Measurements from ENCODE around the gene RBM33. TPM values are rescaled to one million over a fixed set of nuclear protein-coding genes. Genes with fewer than 3 reads are reported as not detected.
A peak's percentile ranks its signal among the peaks of the same experiment; 100 is the strongest.

RBM33 gene
- total and polyA plus RNA-seq, 3 experiments from 2014 or later: 68.5 to 71.6 (median 68.7) TPM

DNA sequence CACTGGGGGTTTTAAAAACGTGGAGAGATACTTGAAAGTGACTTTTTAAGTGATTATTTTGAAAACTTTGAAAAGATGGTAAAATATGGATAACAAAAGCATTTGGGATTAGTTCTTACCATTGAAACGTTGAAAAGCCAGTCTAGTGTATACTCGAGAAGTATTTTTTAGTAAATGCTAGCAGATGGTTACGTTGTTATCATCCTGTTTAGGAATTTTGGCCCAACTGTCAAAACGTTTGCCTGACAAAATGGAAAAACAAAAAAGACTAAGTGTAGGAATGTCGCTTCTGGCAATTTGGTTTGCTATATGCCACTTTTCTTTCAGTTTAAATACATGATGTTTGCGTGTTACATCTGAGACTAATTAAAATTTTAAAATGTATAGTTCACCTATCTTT, 1.2 kb downstream of the RBM33 start:
- Mint-ChIP-seq H3K9me3 (peaks cover 10 to 17% (median 12%) of the 10 kb centered on the region in 5 donors), H3K27ac (peak overlapping the region in 7 of 8 donors; percentile 46 to 100 (median 99)), H3K27me3 (no peaks in the 10 kb centered on the region), H3K4me1 (peaks cover 60 to 70% (median 66%) of the 10 kb centered on the region in 3 donors), H3K4me3 (peak overlapping the region; percentile 94 to 100 (median 97)), H3K36me3 (peaks cover 25 to 69% (median 33%) of the 10 kb centered on the region in 3 donors)
- ChIA-PET POLR2A (no interaction called here), CTCF (no interaction called here)
- H3K27ac ChIP-seq (ENCODE audit: low read depth, low read length): no peak overlapping the region
- no peaks in the 10 kb centered on the region for H3K9me3 ChIP-seq (ENCODE audit: low read length)
- no peaks in the 10 kb centered on the region for H3K27me3 ChIP-seq (ENCODE audit: insufficient read depth, low read length, poor library complexity, severe bottlenecking)
- peak overlapping the region; percentile 98 for H3K4me3 ChIP-seq (ENCODE audit: low read length)
- DNase-seq: no peak
- H3K36me3 ChIP-seq (ENCODE audit: insufficient read depth, low read length): peaks cover 4% of the 10 kb centered on the region
- peaks cover 28% of the 10 kb centered on the region for H3K4me1 ChIP-seq (ENCODE audit: insufficient read depth, low read length)

DNA sequence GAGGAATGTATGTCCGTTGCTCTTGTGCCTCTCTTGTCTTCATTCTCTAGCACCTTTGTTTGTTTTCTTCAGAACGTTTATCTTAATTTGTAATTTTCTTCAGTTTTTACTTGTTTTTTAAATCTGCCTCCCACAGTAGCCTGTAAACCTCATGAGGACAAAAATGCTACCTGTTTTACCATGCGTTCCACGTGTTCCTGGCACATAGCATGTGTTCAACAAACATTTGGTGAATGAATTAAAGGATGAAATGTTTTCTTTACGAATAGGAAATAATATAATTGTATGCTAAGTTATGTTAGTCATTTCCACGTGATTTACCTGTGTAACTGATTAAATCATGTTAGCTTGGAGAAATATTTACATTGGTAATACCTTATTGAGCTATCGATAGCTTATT, 2.2 kb downstream of the RBM33 start:
- peaks cover 4% of the 10 kb centered on the region for H3K36me3 ChIP-seq (ENCODE audit: insufficient read depth, low read length)
- DNase-seq: no peak
- no peak overlapping the region for H3K4me3 ChIP-seq (ENCODE audit: low read length)
- ChIA-PET CTCF (no interaction called here), POLR2A (no interaction called here)
- peaks cover 8 to 17% (median 12%) of the 10 kb centered on the region in 5 donors for H3K9me3 Mint-ChIP-seq
- peaks cover 70 to 80% (median 76%) of the 10 kb centered on the region in 3 donors for H3K4me1 Mint-ChIP-seq
- H3K36me3 Mint-ChIP-seq: peaks cover 21 to 62% (median 31%) of the 10 kb centered on the region in 3 donors
- no peaks in the 10 kb centered on the region for H3K27me3 Mint-ChIP-seq
- no peak overlapping the region for H3K27ac ChIP-seq (ENCODE audit: low read depth, low read length)
- peak overlapping the region; percentile 94 to 100 (median 97) for H3K4me3 Mint-ChIP-seq
- no peaks in the 10 kb centered on the region for H3K27me3 ChIP-seq (ENCODE audit: insufficient read depth, low read length, poor library complexity, severe bottlenecking)
- H3K9me3 ChIP-seq (ENCODE audit: low read length): no peaks in the 10 kb centered on the region
- H3K27ac Mint-ChIP-seq: peak overlapping the region in 7 of 8 donors; percentile 8 to 100 (median 64)
- peaks cover 28% of the 10 kb centered on the region for H3K4me1 ChIP-seq (ENCODE audit: insufficient read depth, low read length)

GRCh38 chr7:155647302-155647701, 2.8 kb downstream of the RBM33 start:
- H3K4me3 Mint-ChIP-seq: peak overlapping the region in 3 of 7 donors; percentile 24 to 95 (median 32)
- POLR2A ChIA-PET: no interaction called here
- CTCF ChIA-PET: no interaction called here
- peaks cover 21 to 56% (median 31%) of the 10 kb centered on the region in 3 donors for H3K36me3 Mint-ChIP-seq
- no peaks in the 10 kb centered on the region for H3K27me3 Mint-ChIP-seq
- H3K9me3 ChIP-seq (ENCODE audit: low read length): no peaks in the 10 kb centered on the region
- peaks cover 32% of the 10 kb centered on the region for H3K4me1 ChIP-seq (ENCODE audit: insufficient read depth, low read length)
- peaks cover 4% of the 10 kb centered on the region for H3K36me3 ChIP-seq (ENCODE audit: insufficient read depth, low read length)
- no peak overlapping the region for H3K4me3 ChIP-seq (ENCODE audit: low read length)
- peaks cover 8 to 17% (median 12%) of the 10 kb centered on the region in 5 donors for H3K9me3 Mint-ChIP-seq
- no peak for DNase-seq
- H3K27ac ChIP-seq (ENCODE audit: low read depth, low read length): no peak overlapping the region
- peaks cover 76 to 84% (median 82%) of the 10 kb centered on the region in 3 donors for H3K4me1 Mint-ChIP-seq
- no peaks in the 10 kb centered on the region for H3K27me3 ChIP-seq (ENCODE audit: insufficient read depth, low read length, poor library complexity, severe bottlenecking)
- H3K27ac Mint-ChIP-seq: peak overlapping the region in 4 of 8 donors; percentile 37 to 55 (median 46)

GRCh38 chr7:155647734-155648133, 3.3 kb downstream of the RBM33 start:
- DNase-seq: no peak
- Mint-ChIP-seq H3K27me3 (no peaks in the 10 kb centered on the region), H3K27ac (peak overlapping the region in 5 of 8 donors; percentile 29 to 55 (median 39)), H3K4me1 (peaks cover 80 to 88% (median 87%) of the 10 kb centered on the region in 3 donors), H3K9me3 (peaks cover 8 to 17% (median 12%) of the 10 kb centered on the region in 5 donors), H3K36me3 (peaks cover 21 to 56% (median 31%) of the 10 kb centered on the region in 3 donors), H3K4me3 (peak overlapping the region in 2 of 7 donors; percentile 32 to 95)
- no peak overlapping the region for H3K4me3 ChIP-seq (ENCODE audit: low read length)
- H3K27me3 ChIP-seq (ENCODE audit: insufficient read depth, low read length, poor library complexity, severe bottlenecking): no peaks in the 10 kb centered on the region
- H3K36me3 ChIP-seq (ENCODE audit: insufficient read depth, low read length): peaks cover 4% of the 10 kb centered on the region
- no peak overlapping the region for H3K27ac ChIP-seq (ENCODE audit: low read depth, low read length)
- no peaks in the 10 kb centered on the region for H3K9me3 ChIP-seq (ENCODE audit: low read length)
- ChIA-PET POLR2A (no interaction called here), CTCF (no interaction called here)
- H3K4me1 ChIP-seq (ENCODE audit: insufficient read depth, low read length): peaks cover 36% of the 10 kb centered on the region

DNA sequence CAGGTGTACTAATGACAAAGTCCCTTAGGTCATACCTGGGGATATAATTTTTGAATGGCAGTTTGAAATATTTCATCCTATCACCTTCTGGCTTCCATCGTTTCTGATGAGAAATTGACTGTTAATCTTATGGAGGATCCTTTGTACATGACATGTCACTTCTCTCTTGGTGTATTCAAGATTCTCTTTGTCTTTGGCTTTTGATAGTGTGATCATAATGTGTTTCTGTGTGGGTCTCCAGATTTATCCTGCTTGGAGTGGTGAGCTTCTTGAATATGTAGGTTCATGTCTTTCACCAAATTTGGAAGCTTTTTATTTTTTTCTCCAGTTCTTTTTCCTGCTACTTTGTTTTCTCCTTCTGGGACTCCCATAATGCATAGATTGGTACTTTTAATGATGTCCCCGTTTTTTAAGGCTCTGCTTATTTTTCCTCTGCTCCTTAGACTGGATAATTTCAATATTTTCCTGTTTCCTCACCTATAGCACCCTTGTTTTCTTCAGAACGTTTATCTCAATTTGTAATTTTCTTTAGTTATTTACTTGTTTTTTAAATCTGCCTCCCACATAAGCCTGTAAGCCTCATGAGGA, 4.4 kb downstream of the RBM33 start:
- peaks cover 22 to 49% (median 31%) of the 10 kb centered on the region in 3 donors for H3K36me3 Mint-ChIP-seq
- peak overlapping the region in 2 of 8 donors; percentile 15 to 42 for H3K27ac Mint-ChIP-seq
- DNase-seq: no peak
- H3K4me3 Mint-ChIP-seq: peak overlapping the region in 1 of 7 donors; percentile 17
- Histone ChIP-seq H3K36me3 (ENCODE audit: insufficient read depth, low read length) (peaks cover 4% of the 10 kb centered on the region), H3K4me3 (ENCODE audit: low read length) (no peak overlapping the region), H3K27me3 (ENCODE audit: insufficient read depth, low read length, poor library complexity, severe bottlenecking) (no peaks in the 10 kb centered on the region), H3K4me1 (ENCODE audit: insufficient read depth, low read length) (peaks cover 39% of the 10 kb centered on the region), H3K27ac (ENCODE audit: low read depth, low read length) (no peak overlapping the region), H3K9me3 (ENCODE audit: low read length) (no peaks in the 10 kb centered on the region)
- POLR2A ChIA-PET: no interaction called here
- CTCF ChIA-PET: interaction anchor here (1.6 kb wide), 1 partner anchor 17 kb away, joined by 4 read pairs; no protein-coding TSS in a partner anchor
- H3K27me3 Mint-ChIP-seq: no peaks in the 10 kb centered on the region
- H3K9me3 Mint-ChIP-seq: peaks cover 8 to 17% (median 12%) of the 10 kb centered on the region in 5 donors
- peaks cover 83 to 92% (median 91%) of the 10 kb centered on the region in 3 donors for H3K4me1 Mint-ChIP-seq

- no peak overlapping the region for H3K27ac ChIP-seq (ENCODE audit: low read depth, low read length)
- H3K9me3 Mint-ChIP-seq: peaks cover 8 to 17% (median 12%) of the 10 kb centered on the region in 5 donors
- CTCF ChIA-PET: interaction anchor here (1.6 kb wide), 1 partner anchor 16 kb away, joined by 4 read pairs; no protein-coding TSS in a partner anchor
Observed at GRCh38 chr7:155649588-155649987, 5.1 kb downstream of the RBM33 start.

GRCh38 chr7:155652156-155653114, 8.0 kb downstream of the RBM33 start:
- Histone ChIP-seq H3K27ac (ENCODE audit: low read depth, low read length) (no peak overlapping the region), H3K4me3 (ENCODE audit: low read length) (no peak overlapping the region), H3K4me1 (ENCODE audit: insufficient read depth, low read length) (peaks cover 38% of the 10 kb centered on the region), H3K9me3 (ENCODE audit: low read length) (no peaks in the 10 kb centered on the region), H3K36me3 (ENCODE audit: insufficient read depth, low read length) (peaks cover 4% of the 10 kb centered on the region), H3K27me3 (ENCODE audit: insufficient read depth, low read length, poor library complexity, severe bottlenecking) (no peaks in the 10 kb centered on the region)
- Mint-ChIP-seq H3K27me3 (no peaks in the 10 kb centered on the region), H3K4me3 (peak overlapping the region in 1 of 7 donors; percentile 9), H3K36me3 (peaks cover 21 to 34% (median 31%) of the 10 kb centered on the region in 3 donors), H3K27ac (peak overlapping the region in 1 of 8 donors; percentile 5), H3K9me3 (peaks cover 6 to 17% (median 12%) of the 10 kb centered on the region in 5 donors), H3K4me1 (peaks cover 87 to 100% (median 99%) of the 10 kb centered on the region in 3 donors)
- ChIA-PET CTCF (no interaction called here), POLR2A (no interaction called here)
- DNase-seq: no peak

More at GRCh38 chr7:155649588-155649987, 5.1 kb downstream of the RBM33 start:
- peaks cover 39% of the 10 kb centered on the region for H3K4me1 ChIP-seq (ENCODE audit: insufficient read depth, low read length)
- Mint-ChIP-seq H3K27me3 (no peaks in the 10 kb centered on the region), H3K4me1 (peaks cover 88 to 97% (median 96%) of the 10 kb centered on the region in 3 donors), H3K27ac (peak overlapping the region in 3 of 8 donors; percentile 1 to 25 (median 3)), H3K4me3 (peak overlapping the region in 5 of 7 donors; percentile 26 to 61 (median 53)), H3K36me3 (peaks cover 22 to 46% (median 31%) of the 10 kb centered on the region in 3 donors)
- no peak for DNase-seq
- no peaks in the 10 kb centered on the region for H3K9me3 ChIP-seq (ENCODE audit: low read length)
- no peak overlapping the region for H3K4me3 ChIP-seq (ENCODE audit: low read length)
- H3K36me3 ChIP-seq (ENCODE audit: insufficient read depth, low read length): peaks cover 4% of the 10 kb centered on the region
- POLR2A ChIA-PET: no interaction called here
- no peaks in the 10 kb centered on the region for H3K27me3 ChIP-seq (ENCODE audit: insufficient read depth, low read length, poor library complexity, severe bottlenecking)

All from CD8-positive, alpha-beta memory T cell (primary cell).